Endothelial cell of umbilical vein (primary cell): ENCODE data around the gene CEBPB.

Experiments used
- EZH2 ChIP-seq: IDR thresholded peaks from 2 replicates; pipeline ENCODE4 v1.6.1; 2012; ENCODE audit warnings: borderline replicate concordance, low read depth, mild to moderate bottlenecking, moderate library complexity, low read length, inconsistent platforms; ENCODE audit not compliant: severe bottlenecking
- FOS ChIP-seq: IDR thresholded peaks from 2 replicates; pipeline ENCODE4 v1.6.1; 2011; ENCODE audit warnings: mild to moderate bottlenecking, low read length, moderate library complexity, borderline replicate concordance; ENCODE audit not compliant: insufficient read depth
- GATA2 ChIP-seq: IDR thresholded peaks from 2 replicates; pipeline ENCODE4 v1.7.0; 2011; ENCODE audit warnings: low read depth, mild to moderate bottlenecking, moderate library complexity, mixed read lengths, low read length; ENCODE audit not compliant: insufficient read length, insufficient read depth
- JUN ChIP-seq: IDR thresholded peaks from 2 replicates; pipeline ENCODE4 v1.6.1; 2011; ENCODE audit warnings: borderline replicate concordance, low read depth; ENCODE audit not compliant: insufficient read length, insufficient read depth
- POLR2A ChIP-seq: IDR thresholded peaks from 2 replicates; pipeline ENCODE4 v1.6.1; 2012; ENCODE audit warnings: low read depth, mild to moderate bottlenecking, control low read depth, low read length
- POLR2AphosphoS5 ChIP-seq: IDR thresholded peaks from 2 replicates; pipeline ENCODE4 v1.6.1; 2012; ENCODE audit warnings: low read depth, mild to moderate bottlenecking, control low read depth, low read length, moderate library complexity; ENCODE audit not compliant: insufficient read depth
- TF ChIP-seq, protein P1 (sequence below): IDR thresholded peaks from 2 replicates; pipeline ENCODE4 v1.6.1; 2011; ENCODE audit not compliant: insufficient read depth, insufficient read length
- TF ChIP-seq, protein P2 (sequence below), 2 donors: IDR thresholded peaks; 1 replicate in 1 of 2; 2 replicates in 1 of 2; pipeline ENCODE4 v1.5.1; 2011; ENCODE audit warnings: low read length in 2 of 2, mild to moderate bottlenecking in 2 of 2, moderate library complexity in 2 of 2, control low read depth in 1 of 2, inconsistent platforms in 1 of 2, low read depth in 1 of 2; ENCODE audit not compliant: insufficient read depth in 1 of 2; ENCODE audit errors: extremely low read depth in 1 of 2

DNA sequence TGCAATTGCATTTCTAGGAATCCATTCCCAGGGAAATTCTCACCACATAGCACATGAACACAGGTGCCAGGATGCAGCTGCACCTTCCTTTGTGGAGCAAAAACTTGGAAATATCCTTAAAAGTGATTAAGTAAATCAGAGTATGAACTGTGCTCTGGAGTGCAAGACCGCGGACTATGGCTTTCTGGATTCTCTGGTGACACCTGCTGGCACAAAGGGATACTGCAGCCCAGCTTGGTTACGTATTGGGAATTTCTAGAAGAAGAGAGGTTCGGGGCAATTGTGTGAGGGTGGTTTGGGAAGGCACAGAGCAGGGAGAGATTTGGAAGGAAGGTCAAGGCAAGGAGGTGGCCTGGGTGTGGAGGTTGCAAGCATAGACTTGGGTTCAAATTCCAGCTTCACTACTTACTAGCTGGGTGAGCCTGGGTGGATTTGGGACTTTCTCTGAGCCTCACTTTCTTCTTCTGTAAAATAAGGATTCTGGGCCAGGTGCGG lies 21.3 kb upstream of the CEBPB start:
- TF ChIP-seq, protein P1, sequence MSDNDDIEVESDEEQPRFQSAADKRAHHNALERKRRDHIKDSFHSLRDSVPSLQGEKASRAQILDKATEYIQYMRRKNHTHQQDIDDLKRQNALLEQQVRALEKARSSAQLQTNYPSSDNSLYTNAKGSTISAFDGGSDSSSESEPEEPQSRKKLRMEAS: no peak
- TF ChIP-seq POLR2AphosphoS5: no peak
- TF ChIP-seq, protein P2, sequence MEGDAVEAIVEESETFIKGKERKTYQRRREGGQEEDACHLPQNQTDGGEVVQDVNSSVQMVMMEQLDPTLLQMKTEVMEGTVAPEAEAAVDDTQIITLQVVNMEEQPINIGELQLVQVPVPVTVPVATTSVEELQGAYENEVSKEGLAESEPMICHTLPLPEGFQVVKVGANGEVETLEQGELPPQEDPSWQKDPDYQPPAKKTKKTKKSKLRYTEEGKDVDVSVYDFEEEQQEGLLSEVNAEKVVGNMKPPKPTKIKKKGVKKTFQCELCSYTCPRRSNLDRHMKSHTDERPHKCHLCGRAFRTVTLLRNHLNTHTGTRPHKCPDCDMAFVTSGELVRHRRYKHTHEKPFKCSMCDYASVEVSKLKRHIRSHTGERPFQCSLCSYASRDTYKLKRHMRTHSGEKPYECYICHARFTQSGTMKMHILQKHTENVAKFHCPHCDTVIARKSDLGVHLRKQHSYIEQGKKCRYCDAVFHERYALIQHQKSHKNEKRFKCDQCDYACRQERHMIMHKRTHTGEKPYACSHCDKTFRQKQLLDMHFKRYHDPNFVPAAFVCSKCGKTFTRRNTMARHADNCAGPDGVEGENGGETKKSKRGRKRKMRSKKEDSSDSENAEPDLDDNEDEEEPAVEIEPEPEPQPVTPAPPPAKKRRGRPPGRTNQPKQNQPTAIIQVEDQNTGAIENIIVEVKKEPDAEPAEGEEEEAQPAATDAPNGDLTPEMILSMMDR (IDR thresholded peaks at IDR 0.05; ENCODE audit: extremely low read depth in 1 of 2, insufficient read depth in 1 of 2, low read depth in 1 of 2, low read length in 2 of 2): peak; percentile 87 to 99
- no peak for TF ChIP-seq EZH2
- no peak for TF ChIP-seq POLR2A
- no peak for TF ChIP-seq GATA2
- no peak for TF ChIP-seq JUN
- no peak for TF ChIP-seq FOS
